GM23248 (cell line): Measurements from ENCODE around the gene MRPL20. TPM values are rescaled to one million over a fixed set of nuclear protein-coding genes. Genes with fewer than 3 reads are reported as not detected.
"Not testable (repeated sequence)": the region's sequence is repeated elsewhere in the genome, so short reads cannot be mapped to it uniquely, and the experiment has no call there.

ENCODE experiments used
- DNase-seq: peaks from one replicate; pipeline ENCODE4 v3.0.0-alpha.2; 2015
- H2AFZ ChIP-seq: fragments of 200-600 bp; sonication (generic); 2 replicates; pipeline ENCODE4 v1.6.1; 2016; ENCODE audit warnings: antibody characterized with exemption
- H3F3A ChIP-seq: fragments of 200-600 bp; sonication (generic); 2 replicates; pipeline ENCODE4 v1.6.1; 2016; ENCODE audit warnings: mild to moderate bottlenecking, antibody characterized with exemption, mixed run types; ENCODE audit not compliant: insufficient read depth
- H3K27ac ChIP-seq: fragments of 200-600 bp; sonication (generic); 2 replicates; pipeline ENCODE4 v1.5.1; 2016; ENCODE audit warnings: mild to moderate bottlenecking
- H3K27me3 ChIP-seq: fragments of 200-600 bp; sonication (generic); replicated peaks from 2 replicates; pipeline ENCODE4 v1.6.1; 2016; ENCODE audit warnings: mild to moderate bottlenecking; ENCODE audit not compliant: insufficient read depth
- H3K36me3 ChIP-seq: fragments of 200-600 bp; sonication (generic); 2 replicates; pipeline ENCODE4 v1.6.1; 2016; ENCODE audit warnings: low read depth, mild to moderate bottlenecking
- H3K4me1 ChIP-seq: fragments of 200-600 bp; sonication (generic); 2 replicates; pipeline ENCODE4 v1.6.1; 2016; ENCODE audit warnings: mild to moderate bottlenecking; ENCODE audit not compliant: insufficient read depth
- H3K4me2 ChIP-seq: fragments of 200-600 bp; sonication (generic); one replicate; pipeline ENCODE4 v1.6.1; 2016; ENCODE audit warnings: mild to moderate bottlenecking; ENCODE audit not compliant: unreplicated experiment
- H3K4me3 ChIP-seq: fragments of 200-600 bp; sonication (generic); 2 replicates; pipeline ENCODE4 v1.5.1; 2016; ENCODE audit warnings: mild to moderate bottlenecking
- H3K79me2 ChIP-seq: fragments of 200-600 bp; sonication (generic); 2 replicates; pipeline ENCODE4 v1.6.1; 2016; ENCODE audit warnings: mild to moderate bottlenecking; ENCODE audit not compliant: insufficient read depth
- H3K9ac ChIP-seq: fragments of 200-600 bp; sonication (generic); 2 replicates; pipeline ENCODE4 v1.6.1; 2016; ENCODE audit warnings: mild to moderate bottlenecking
- H3K9me2 ChIP-seq: fragments of 200-600 bp; sonication (generic); 2 replicates; pipeline ENCODE4 v1.6.1; 2016; ENCODE audit warnings: mixed run types, mild to moderate bottlenecking, moderate library complexity; ENCODE audit not compliant: insufficient read depth
- H3K9me3 ChIP-seq: fragments of 200-600 bp; sonication (generic); one replicate; pipeline ENCODE4 v1.6.1; 2017; ENCODE audit warnings: low read depth
- H4K20me1 ChIP-seq: fragments of 200-600 bp; sonication (generic); 2 replicates; pipeline ENCODE4 v1.6.0; 2016; ENCODE audit not compliant: insufficient read depth
- EZH2 ChIP-seq: fragments of 200-600 bp; sonication (generic); IDR thresholded peaks from 2 replicates; pipeline ENCODE4 v1.6.1; 2018; ENCODE audit warnings: antibody characterized with exemption, mild to moderate bottlenecking; ENCODE audit not compliant: insufficient read depth, poor library complexity, severe bottlenecking
- EZH2phosphoT487 ChIP-seq: fragments of 200-600 bp; sonication (generic); IDR thresholded peaks from 2 replicates; pipeline ENCODE4 v1.6.1; 2018; ENCODE audit warnings: antibody characterized with exemption, moderate library complexity, mild to moderate bottlenecking, low read depth; ENCODE audit not compliant: insufficient read depth
- WGBS, 2 experiments: methylation state at CpG; one replicate each; pipeline ENCODE4 v1.1.6; 2015 to 2017; ENCODE audit warnings: low lambda C conversion rate in 2 of 2, low coverage in 1 of 2; ENCODE audit errors: missing lambda C conversion rate in 2 of 2; 5-methylcytosine and 5-hydroxymethylcytosine counted together
- in situ Hi-C: fragments of 300-500 bp; cut with MboI; formaldehyde crosslinking; loops from 2 replicates; pipeline ENCODE4 v1.15.0; 2020
- polyA plus RNA-seq: library from polyadenylated mRNA; unstranded; fragments of >200 nt; fragmentation: Nextera tagmentation; extraction: Ambion mirVana; gene quantifications from 2 replicates; pipeline ENCODE4 v1.2.1, GENCODE V29; 2016
- total RNA-seq: library from RNA; depleted of rRNA; stranded (reverse); fragments of >200 nt; shearing (Covaris generic); gene quantifications from 2 replicates; pipeline ENCODE4 v1.2.3, GENCODE V29; 2014; rRNA removed

MRPL20 gene
- 88.9 and 105 TPM in 2 replicates for total RNA-seq
- 176 and 181 TPM in 2 replicates for polyA plus RNA-seq

DNA sequence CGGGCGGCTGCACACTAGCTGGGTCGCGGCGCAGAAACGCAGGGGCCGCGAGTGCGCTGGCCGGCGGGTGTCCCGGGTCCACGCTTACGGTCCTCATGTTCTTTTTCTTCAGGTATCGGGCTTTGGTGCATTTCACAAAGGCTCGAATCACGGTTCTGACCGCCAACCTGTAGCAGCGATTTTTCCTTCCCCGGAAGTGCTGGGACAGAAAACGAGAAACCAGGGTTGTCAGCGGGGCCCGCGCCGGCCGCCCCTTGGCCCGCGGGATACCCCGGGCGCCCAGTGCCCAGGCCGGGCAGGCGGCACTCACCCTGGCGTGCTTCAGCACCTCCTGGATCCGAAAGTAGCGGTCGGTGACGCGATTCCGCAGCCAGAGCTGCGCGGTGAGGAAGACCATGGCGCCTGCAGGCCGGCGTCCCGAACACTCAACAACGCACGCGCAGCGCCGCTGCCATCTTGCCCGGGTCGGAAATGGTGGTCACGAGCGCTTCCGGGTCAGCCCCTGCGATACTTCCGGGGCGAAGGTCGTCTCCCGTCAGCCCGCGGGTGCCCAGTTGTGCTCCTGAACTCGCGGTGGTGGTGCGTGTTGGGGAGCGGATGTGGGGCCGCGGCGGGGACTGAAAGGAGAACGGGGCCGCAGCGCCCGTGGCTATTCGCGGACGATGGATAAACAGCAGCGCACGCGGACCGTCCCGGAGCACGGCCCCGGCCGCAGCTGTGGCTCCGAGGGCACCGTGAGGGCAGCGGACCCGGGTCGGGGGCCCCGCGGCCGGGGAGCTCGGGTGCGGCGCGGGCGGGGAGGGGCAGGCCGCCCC, at the start of gene MRPL20:
MRPL20 (minus strand) TSS at position 473 of the 815 bp plus-strand sequence; CDS start at position 397, 76 bp downstream.
- TF ChIP-seq EZH2: no peak
- no peak for TF ChIP-seq EZH2phosphoT487
- peak; percentile 97 for DNase-seq
- H2AFZ ChIP-seq: peak within 1 kb of the TSS; percentile 82
- H3K4me3 ChIP-seq: peak within 1 kb of the TSS; percentile 90
- H3K4me1 ChIP-seq: peaks cover 17% of the 10 kb centered on the region
- H4K20me1 ChIP-seq: 0 out of 2 replicates have a peak, but pooled peaks cover 3% of the 10 kb centered on the region
- in situ Hi-C loops: no loop called here
- H3K79me2 ChIP-seq: peaks cover 74% of the 10 kb centered on the region
- no peaks in the 10 kb centered on the region for H3K27me3 ChIP-seq
- peak within 1 kb of the TSS; percentile 80 for H3K4me2 ChIP-seq
- H3K27ac ChIP-seq: peak within 1 kb of the TSS; percentile 70
- peak within 1 kb of the TSS; percentile 96 for H3K9ac ChIP-seq
- no peaks in the 10 kb centered on the region for H3K9me2 ChIP-seq
- 0 out of 2 replicates have a peak, but pooled peaks cover 5% of the 10 kb centered on the region for H3K36me3 ChIP-seq
- no peaks in the 10 kb centered on the region for H3K9me3 ChIP-seq
- WGBS, 2 experiments: 1% methylated on average over 57 to 92 of the region's 98 CpGs
- H3F3A ChIP-seq: peaks cover 24% of the 10 kb centered on the region

DNA sequence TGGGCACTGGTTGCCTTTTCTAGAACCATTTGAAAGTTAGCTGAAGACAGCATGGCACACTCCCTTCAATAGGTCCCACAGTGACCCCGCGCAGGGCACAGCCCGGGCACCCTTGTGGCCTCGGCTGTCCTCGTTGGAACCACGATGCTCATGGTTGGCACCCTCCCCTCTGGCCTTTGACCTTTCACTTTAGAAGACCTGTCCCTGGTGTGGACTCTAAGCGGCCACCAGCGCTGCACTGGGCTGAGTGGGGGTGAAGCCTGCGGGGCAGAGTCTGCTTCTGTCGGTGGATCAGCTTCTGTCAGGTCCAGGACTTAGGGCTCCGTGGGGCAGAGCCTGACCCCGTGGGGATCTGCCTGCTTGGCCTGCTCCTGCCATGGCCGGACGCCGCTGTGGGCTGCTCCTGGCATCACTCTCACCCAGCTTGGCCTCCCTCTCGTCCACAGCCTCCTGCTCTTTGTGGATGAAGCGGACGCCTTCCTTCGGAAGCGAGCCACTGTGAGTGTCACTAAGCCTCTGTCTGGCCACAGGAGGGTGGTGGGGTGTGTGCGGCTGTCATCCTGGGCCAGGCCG, 49.7 kb upstream of the MRPL20 start:
- H3K79me2 ChIP-seq, H3K4me2 ChIP-seq, H4K20me1 ChIP-seq, H3K9me3 ChIP-seq, H2AFZ ChIP-seq, H3K9me2 ChIP-seq, H3K9ac ChIP-seq, H3K36me3 ChIP-seq, H3K4me1 ChIP-seq, H3K4me3 ChIP-seq, DNase-seq, H3F3A ChIP-seq, H3K27me3 ChIP-seq, H3K27ac ChIP-seq, in situ Hi-C loops: not testable (repeated sequence)
- WGBS, 2 experiments: 81 to 83% methylated on average over 17 to 19 of the region's 22 CpGs

DNA sequence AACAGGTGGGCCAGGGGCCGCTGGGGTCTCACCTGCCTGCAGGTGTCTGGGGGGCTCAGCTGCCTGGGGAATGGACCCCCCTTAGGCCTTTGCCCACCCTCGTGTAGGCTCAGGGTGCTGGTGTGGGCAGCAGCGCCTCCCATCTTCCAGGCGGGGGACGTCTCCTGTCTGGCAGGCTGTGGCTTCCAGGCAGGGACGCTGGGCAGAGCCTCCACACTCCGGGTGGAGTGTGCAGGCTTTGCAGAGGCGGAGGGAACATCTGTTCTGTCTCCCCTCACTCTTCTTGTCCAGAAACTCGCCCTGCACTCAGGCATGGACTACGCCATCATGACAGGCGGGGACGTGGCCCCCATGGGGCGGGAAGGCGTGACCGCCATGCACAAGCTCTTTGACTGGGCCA, 48.8 kb upstream of the MRPL20 start:
- H3K4me1 ChIP-seq, H3K4me3 ChIP-seq, H3K27me3 ChIP-seq, H3K9me2 ChIP-seq, H3K9me3 ChIP-seq, H3F3A ChIP-seq, H3K79me2 ChIP-seq, H2AFZ ChIP-seq, H3K4me2 ChIP-seq, H3K27ac ChIP-seq, H4K20me1 ChIP-seq, H3K9ac ChIP-seq, H3K36me3 ChIP-seq, DNase-seq, in situ Hi-C loops: not testable (repeated sequence)
- 31 to 82% methylated on average over 1 to 5 of the region's 15 CpGs for WGBS, 2 experiments

DNA sequence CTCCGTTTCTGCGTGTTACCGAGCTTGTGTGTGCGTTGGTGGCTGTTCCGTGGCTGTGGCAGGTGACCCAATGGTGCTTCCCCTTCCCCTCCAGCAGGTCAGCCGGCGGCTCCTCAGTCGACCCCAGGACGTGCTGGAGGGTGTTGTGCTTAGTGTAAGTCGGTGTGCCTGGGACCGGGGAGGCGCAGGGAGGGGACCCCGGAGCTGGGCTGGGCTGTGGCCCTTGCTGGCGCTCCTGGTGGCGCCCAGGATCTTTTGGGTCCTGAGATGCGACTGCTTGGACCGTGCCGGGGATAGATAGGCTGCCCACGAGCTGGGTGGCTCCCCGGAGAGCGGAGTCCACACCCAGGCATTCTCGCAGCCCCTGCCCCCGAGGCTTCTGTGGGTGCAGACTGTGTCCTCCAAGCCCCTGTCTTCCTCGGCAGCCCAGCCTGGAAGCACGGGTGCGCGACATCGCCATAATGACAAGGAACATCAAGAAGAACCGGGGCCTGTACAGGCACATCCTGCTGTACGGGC, 48.3 kb upstream of the MRPL20 start:
- in situ Hi-C loops: no loop called here
- Histone ChIP-seq H2AFZ (no peak overlapping the region), H3K27me3 (no peaks in the 10 kb centered on the region), H3K36me3 (no peaks in the 10 kb centered on the region), H3K9me2 (no peaks in the 10 kb centered on the region), H3K4me1 (no peaks in the 10 kb centered on the region), H3K79me2 (no peaks in the 10 kb centered on the region), H3K9ac (no peak overlapping the region), H3K27ac (no peak overlapping the region), H3F3A (no peaks in the 10 kb centered on the region), H3K9me3 (no peaks in the 10 kb centered on the region), H3K4me2 (no peak overlapping the region), H4K20me1 (no peaks in the 10 kb centered on the region), H3K4me3 (no peak overlapping the region)
- no peak for TF ChIP-seq EZH2phosphoT487
- no peak for TF ChIP-seq EZH2
- WGBS, 2 experiments: 76 to 82% methylated on average over 23 to 30 of the region's 30 CpGs
- DNase-seq: no peak

DNA sequence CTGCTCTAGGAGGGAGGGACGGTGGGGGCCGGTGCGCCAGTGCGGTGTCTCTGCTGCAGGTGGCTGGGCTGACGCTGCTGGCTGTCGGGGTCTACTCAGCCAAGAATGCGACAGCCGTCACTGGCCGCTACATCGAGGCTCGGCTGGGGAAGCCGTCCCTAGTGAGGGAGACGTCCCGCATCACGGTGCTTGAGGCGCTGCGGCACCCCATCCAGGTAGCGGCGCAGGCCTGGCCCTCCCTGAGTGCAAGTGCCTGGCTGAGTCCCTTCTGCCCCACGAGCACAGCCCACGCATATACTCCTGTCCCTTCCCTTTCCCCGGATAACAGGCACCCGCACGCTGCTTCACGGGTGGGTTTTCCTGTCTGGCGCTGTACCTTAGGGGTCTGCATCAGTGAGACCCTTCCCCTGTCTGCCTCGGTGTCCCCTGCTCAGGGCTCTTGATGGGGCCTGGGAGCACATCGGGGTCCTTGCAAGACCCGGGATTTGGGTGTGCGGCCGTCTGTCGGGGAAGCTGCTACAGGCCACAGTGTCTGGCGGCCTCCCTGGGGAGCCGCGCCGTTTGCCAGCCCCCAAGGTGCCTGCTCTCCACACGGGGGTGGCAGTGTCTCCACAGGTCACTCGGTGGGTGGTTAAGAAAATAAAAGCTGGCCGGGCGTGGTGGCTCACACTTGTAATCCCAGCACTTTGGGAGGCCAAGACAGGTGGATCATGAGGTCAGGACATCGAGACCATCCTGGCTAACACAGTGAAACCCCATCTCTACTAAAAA, 47.4 kb upstream of the MRPL20 start:
- in situ Hi-C loops, H2AFZ ChIP-seq, H3K4me3 ChIP-seq, DNase-seq, H3F3A ChIP-seq, H3K79me2 ChIP-seq, H4K20me1 ChIP-seq, H3K9ac ChIP-seq, H3K4me1 ChIP-seq, H3K27ac ChIP-seq, H3K4me2 ChIP-seq, H3K27me3 ChIP-seq, H3K9me2 ChIP-seq, H3K9me3 ChIP-seq, H3K36me3 ChIP-seq: not testable (repeated sequence)
- 69 to 74% methylated on average over 19 to 34 of the region's 41 CpGs for whole genome bisulfite sequencing, 2 experiments
